ENCODE data around the gene TAS2R16.

TAS2R16 gene

GRCh38 chr7:123011766-123012369, 16.4 kb upstream of the TAS2R16 start:
- no peak for TF ChIP-seq CTCF (conservative IDR thresholded peaks at IDR 0.05; ENCODE audit: low read depth)
- CTCF ChIA-PET: no interaction called here
- POLR2A ChIA-PET (ENCODE audit: low non-redundant PET): no interaction called here
- DNase-seq (ENCODE audit: low spot score): no peak
- no peak overlapping the region for H3K27ac ChIP-seq

- no peak overlapping the region for H3K27ac ChIP-seq
- DNase-seq (ENCODE audit: low spot score): no peak
- ChIA-PET CTCF (no interaction called here), POLR2A (ENCODE audit: low non-redundant PET) (no interaction called here)
- TF ChIP-seq CTCF (conservative IDR thresholded peaks at IDR 0.05; ENCODE audit: low read depth): no peak
Observed at GRCh38 chr7:123004931-123005330, 9.4 kb upstream of the TAS2R16 start.

GRCh38 chr7:123003539-123004126, 8.1 kb upstream of the TAS2R16 start:
- no peak for TF ChIP-seq CTCF (conservative IDR thresholded peaks at IDR 0.05; ENCODE audit: low read depth)
- no peak overlapping the region for H3K27ac ChIP-seq
- no peak for DNase-seq (ENCODE audit: low spot score)
- POLR2A ChIA-PET (ENCODE audit: low non-redundant PET): no interaction called here
- CTCF ChIA-PET: no interaction called here

GRCh38 chr7:122989577-122989976, 5.9 kb downstream of the TAS2R16 start:
- TF ChIP-seq CTCF (conservative IDR thresholded peaks at IDR 0.05; ENCODE audit: low read depth): no peak
- H3K27ac ChIP-seq: no peak overlapping the region
- CTCF ChIA-PET: no interaction called here
- POLR2A ChIA-PET (ENCODE audit: low non-redundant PET): no interaction called here
- DNase-seq (ENCODE audit: low spot score): no peak

- ChIA-PET CTCF (no interaction called here), POLR2A (ENCODE audit: low non-redundant PET) (no interaction called here)
- DNase-seq (ENCODE audit: low spot score): no peak
- TF ChIP-seq CTCF (conservative IDR thresholded peaks at IDR 0.05; ENCODE audit: low read depth): no peak
- no peak overlapping the region for H3K27ac ChIP-seq
Observed at GRCh38 chr7:122989041-122989440, 6.5 kb downstream of the TAS2R16 start.

GRCh38 chr7:122988333-122988732, 7.2 kb downstream of the TAS2R16 start:
- no peak overlapping the region for H3K27ac ChIP-seq
- no peak for DNase-seq (ENCODE audit: low spot score)
- ChIA-PET POLR2A (ENCODE audit: low non-redundant PET) (no interaction called here), CTCF (no interaction called here)
- TF ChIP-seq CTCF (conservative IDR thresholded peaks at IDR 0.05; ENCODE audit: low read depth): no peak
